ENCODE results near the gene CLEC18C. TPM values are rescaled to one million over a fixed set of nuclear protein-coding genes. Genes with fewer than 3 reads are reported as not detected.
"Not testable (repeated sequence)": the region's sequence is repeated elsewhere in the genome, so short reads cannot be mapped to it uniquely, and the experiment has no call there.

CLEC18C gene
- total RNA-seq = 0.31 TPM

DNA sequence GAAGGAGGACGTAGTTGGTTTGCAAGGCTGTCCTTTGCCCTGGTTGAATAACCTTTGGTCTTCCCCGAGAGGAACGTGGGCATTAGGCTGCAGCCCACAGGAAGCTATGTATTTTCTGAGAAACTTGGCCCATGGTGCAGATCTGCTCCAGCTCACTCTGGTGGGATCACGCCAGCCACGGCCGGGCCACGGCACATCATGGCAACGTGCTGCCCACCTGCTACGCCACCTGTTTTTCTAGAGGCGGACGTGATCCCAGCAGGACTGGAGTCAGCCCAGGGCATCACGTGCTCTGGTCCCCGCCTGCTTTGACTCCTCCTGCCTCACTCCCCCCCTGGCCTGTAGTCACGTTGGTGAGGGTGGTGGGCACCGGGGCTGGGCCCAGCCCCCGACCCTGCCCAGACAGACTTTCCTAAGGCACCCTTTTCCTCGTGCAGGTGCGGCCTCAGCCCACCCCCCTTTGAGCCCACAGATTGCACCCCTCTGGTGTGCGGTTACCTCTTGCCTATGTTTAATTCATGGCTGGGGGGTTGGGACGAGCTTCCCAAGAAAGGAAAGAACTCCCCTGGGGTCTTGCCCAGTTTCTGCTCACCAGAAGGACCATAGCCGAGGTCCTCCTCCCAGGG lies at the start of gene CLEC18C:
Gene CLEC18C (plus strand): TSS at position 576 of the 626 bp plus-strand sequence. CDS start 492 bp downstream, outside the sequence.
- H3K27me3 ChIP-seq (ENCODE audit: insufficient read depth, low read length); H3K4me3 ChIP-seq (ENCODE audit: low read length); H3K9me3 ChIP-seq (ENCODE audit: low read depth, low read length); H3K4me1 ChIP-seq (ENCODE audit: insufficient read depth, low read length): not testable (repeated sequence)

DNA sequence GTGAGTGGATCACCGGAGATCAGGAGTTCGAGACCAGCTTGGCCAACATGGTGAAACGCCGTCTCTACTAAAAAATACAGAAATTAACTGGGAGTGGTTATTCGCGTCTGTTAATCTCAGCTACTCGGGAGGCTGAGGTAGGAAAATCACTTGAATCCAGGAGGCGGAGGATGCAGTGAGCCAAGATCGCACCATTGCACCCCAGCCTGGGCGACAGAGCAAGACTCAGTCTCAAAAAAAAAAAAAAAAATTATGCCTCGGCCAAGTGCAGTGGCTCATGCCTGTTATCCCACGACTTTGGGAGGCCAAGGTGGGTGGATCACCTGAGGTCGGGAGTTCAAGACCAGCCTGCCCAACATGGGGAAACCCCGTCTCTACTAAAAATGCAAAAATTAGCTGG lies 49.8 kb upstream of the CLEC18C start:
- not testable (repeated sequence) for H3K27me3 ChIP-seq (ENCODE audit: insufficient read depth, low read length); H3K9me3 ChIP-seq (ENCODE audit: low read depth, low read length); H3K4me1 ChIP-seq (ENCODE audit: insufficient read depth, low read length); H3K4me3 ChIP-seq (ENCODE audit: low read length)

DNA sequence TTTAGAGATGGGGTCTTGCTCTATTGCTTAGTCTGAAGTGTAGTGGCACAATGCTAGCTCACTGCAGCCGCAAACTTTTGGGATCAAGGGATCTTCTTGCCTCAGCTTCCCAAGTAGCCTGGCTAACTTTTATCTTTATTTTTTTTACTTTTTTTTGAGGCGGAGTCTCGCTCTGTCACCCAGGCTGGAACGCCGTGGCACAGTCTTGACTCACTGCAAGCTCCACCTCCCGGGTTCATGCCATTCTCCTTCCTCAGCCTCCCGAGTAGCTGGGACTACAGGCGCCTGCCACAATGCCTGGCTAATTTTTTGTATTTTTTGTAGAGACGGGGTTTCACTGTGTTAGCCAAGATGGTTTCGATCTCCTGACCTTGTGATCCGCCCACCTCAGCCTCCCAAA lies 47.4 kb upstream of the CLEC18C start:
- H3K4me1 ChIP-seq (ENCODE audit: insufficient read depth, low read length); H3K4me3 ChIP-seq (ENCODE audit: low read length); H3K27me3 ChIP-seq (ENCODE audit: insufficient read depth, low read length); H3K9me3 ChIP-seq (ENCODE audit: low read depth, low read length): not testable (repeated sequence)

DNA sequence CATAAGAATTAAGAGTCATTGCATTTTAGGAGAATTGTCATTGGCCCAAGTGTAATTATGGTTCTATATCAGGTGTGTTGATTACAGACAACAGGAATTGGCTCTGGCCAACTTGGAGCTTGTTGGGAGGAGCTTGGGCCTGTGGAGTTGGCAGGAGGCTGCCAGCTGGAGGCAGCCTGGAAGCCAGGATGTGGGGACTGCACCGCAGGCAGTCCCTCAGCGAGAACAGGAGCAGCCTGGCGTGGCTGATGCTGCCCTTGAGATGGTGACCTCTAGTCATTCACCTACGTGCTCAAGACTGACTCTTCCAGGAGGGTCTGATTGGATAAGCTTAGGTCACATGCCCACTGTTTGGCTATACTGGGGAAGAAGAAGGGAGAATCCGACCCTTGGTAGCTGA lies 45.9 kb upstream of the CLEC18C start:
- H3K4me3 ChIP-seq (ENCODE audit: low read length) = not testable (repeated sequence)

DNA sequence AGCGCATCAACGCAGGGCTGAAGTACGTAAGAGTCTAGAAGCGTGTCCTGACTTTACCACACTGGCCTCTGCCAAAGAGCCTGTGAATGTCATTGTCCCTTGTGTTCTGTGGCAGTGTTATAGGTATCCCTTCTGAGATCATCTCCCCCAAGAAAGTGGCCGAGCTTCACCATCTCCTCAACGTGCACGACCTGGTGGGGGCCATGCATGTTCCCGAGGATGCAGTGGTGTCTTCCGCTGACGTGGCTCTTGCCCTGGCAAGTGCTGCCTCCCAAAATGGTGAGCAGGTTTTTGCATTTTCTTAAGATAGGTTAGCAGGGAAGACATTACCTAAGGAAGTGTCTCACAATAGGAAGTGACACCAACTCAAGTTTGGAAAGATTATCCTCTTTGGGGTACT lies 44.7 kb upstream of the CLEC18C start:
- not testable (repeated sequence) for H3K4me1 ChIP-seq (ENCODE audit: insufficient read depth, low read length); H3K9me3 ChIP-seq (ENCODE audit: low read depth, low read length); H3K4me3 ChIP-seq (ENCODE audit: low read length); H3K27me3 ChIP-seq (ENCODE audit: insufficient read depth, low read length)

More for the DNA sequence above, 45.9 kb upstream of the CLEC18C start:
- not testable (repeated sequence) for H3K4me1 ChIP-seq (ENCODE audit: insufficient read depth, low read length); H3K9me3 ChIP-seq (ENCODE audit: low read depth, low read length); H3K27me3 ChIP-seq (ENCODE audit: insufficient read depth, low read length)

DNA sequence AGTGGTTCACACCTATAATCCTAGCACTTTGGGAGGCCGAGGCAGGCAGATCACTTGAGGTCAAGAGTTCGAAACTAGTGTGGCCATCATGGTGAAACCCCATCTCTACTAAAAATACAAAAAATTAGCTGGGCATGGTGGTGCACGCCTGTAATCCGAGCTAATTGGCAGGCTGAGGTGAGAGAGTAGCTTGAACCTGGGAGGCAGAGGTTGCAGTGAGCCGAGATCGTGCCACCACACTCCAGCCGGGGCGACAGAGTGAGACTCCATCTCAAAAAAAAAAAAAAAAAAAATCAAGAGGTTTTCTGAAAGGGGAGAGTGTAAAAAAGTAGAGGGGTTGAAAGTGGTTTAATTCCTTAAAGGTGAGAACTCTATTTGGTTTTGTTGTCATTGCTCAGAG lies 37.8 kb upstream of the CLEC18C start:
- H3K27me3 ChIP-seq (ENCODE audit: insufficient read depth, low read length); H3K4me1 ChIP-seq (ENCODE audit: insufficient read depth, low read length); H3K9me3 ChIP-seq (ENCODE audit: low read depth, low read length); H3K4me3 ChIP-seq (ENCODE audit: low read length): not testable (repeated sequence)

DNA sequence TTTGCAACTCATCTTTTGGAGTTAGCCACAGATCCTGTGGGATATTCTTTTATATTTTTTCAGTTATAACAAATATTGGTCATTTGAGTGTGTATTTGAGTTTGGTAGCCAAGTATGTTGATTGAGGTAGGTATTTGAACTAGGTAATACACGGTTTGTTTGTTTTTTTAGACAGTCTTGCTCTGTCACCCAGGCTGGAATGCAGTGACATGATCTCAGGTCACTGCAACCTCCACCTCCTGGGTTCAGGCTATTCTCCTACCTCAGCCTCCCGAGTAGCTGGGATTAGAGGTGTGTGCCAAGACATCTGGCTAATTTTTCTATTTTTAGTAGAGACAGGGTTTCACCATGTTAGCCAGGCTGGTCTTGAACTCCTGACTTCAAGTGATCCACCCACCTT lies 37.0 kb upstream of the CLEC18C start:
- not testable (repeated sequence) for H3K4me1 ChIP-seq (ENCODE audit: insufficient read depth, low read length); H3K9me3 ChIP-seq (ENCODE audit: low read depth, low read length); H3K27me3 ChIP-seq (ENCODE audit: insufficient read depth, low read length); H3K4me3 ChIP-seq (ENCODE audit: low read length)

DNA sequence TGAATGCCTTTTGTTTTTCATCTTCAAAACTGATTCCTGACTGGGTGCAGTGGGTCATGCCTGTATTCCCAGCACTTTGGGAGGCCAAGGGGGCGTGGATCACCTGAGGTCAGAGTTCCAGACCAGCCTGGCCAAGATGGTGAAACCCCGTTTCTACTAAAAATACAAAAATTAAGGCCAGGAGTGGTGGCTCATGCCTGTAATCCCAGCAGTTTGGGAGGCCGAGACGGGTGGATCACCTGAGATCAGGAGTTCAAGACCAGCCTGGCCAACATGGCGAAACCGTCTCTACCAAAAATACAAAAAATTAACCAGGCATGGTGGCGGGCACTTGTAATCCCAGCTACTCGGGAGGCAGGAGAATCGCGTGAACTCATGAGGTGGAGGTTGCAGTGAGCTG lies 30.8 kb upstream of the CLEC18C start:
- not testable (repeated sequence) for H3K4me1 ChIP-seq (ENCODE audit: insufficient read depth, low read length); H3K4me3 ChIP-seq (ENCODE audit: low read length); H3K9me3 ChIP-seq (ENCODE audit: low read depth, low read length); H3K27me3 ChIP-seq (ENCODE audit: insufficient read depth, low read length)

DNA sequence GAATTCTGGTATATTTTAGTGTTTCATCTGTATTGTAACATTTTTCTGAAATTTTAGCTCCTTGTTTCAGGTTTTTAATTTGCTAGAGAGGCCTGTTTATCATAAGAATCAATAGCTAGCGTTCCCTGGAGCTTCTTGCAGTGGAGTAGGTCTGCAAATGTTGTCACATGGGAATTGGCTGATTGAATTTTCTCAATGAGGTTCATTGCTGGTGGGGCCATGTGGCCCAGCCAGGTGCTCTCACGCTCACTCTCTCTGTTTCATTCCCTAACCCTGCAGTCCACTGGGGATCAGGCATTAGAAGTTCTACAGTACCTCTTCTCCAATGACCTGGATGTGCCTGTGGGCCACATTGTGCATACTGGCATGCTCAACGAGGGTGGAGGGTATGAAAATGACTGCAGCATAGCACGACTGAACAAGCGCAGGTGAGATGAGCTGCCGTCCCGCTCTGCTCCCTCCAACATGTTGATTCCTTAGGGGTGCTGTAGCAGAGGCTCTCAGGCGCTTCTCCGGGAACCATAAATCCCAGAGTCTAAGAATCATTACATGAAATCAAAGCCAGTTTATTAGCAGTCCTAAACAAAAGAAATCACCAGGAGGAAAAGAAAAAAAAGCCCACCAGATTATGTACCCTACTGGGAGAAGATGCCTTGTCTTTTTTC lies 30.2 kb upstream of the CLEC18C start:
- not testable (repeated sequence) for H3K9me3 ChIP-seq (ENCODE audit: low read depth, low read length); H3K4me1 ChIP-seq (ENCODE audit: insufficient read depth, low read length); H3K4me3 ChIP-seq (ENCODE audit: low read length); H3K27me3 ChIP-seq (ENCODE audit: insufficient read depth, low read length)

DNA sequence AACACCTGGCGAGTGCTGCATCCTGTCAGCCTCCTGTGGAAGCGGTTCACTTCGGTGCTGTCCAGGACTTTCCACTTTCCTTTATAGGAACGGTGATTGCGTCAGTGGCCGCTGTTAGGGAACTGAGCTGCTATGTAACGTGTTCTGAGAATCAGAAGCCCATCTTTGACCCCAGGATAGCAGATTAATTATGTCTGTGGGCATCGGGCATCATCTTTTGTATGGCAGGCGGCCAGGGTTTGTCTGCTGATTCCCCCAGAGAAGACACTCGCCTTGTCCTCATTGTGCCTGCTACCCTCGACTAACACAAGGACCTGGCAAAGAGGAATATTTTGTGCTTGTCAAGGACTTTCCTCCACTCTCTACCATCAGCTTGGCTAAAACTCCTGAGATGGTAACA lies 25.7 kb upstream of the CLEC18C start:
- not testable (repeated sequence) for H3K4me3 ChIP-seq (ENCODE audit: low read length); H3K9me3 ChIP-seq (ENCODE audit: low read depth, low read length); H3K4me1 ChIP-seq (ENCODE audit: insufficient read depth, low read length); H3K27me3 ChIP-seq (ENCODE audit: insufficient read depth, low read length)

DNA sequence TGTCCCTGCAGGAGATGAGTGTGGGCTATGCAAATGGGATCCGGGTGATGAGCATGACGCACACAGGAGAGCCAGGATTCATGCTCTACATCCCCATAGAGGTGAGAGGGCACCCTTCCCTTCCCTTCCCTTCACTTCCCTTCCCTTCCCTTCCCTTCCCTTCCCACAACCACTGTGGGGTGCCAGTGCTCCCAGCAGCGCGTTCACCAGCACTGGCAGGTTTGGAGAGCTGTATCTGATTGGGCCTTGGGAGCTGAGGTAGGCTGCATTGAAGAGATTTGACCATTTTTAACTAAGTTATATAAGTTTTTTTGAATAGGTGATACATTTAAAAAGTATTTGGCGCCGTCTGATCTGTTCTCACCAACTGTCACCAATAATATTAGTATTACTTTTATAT lies 25.1 kb upstream of the CLEC18C start:
- not testable (repeated sequence) for H3K9me3 ChIP-seq (ENCODE audit: low read depth, low read length); H3K4me3 ChIP-seq (ENCODE audit: low read length); H3K4me1 ChIP-seq (ENCODE audit: insufficient read depth, low read length); H3K27me3 ChIP-seq (ENCODE audit: insufficient read depth, low read length)

DNA sequence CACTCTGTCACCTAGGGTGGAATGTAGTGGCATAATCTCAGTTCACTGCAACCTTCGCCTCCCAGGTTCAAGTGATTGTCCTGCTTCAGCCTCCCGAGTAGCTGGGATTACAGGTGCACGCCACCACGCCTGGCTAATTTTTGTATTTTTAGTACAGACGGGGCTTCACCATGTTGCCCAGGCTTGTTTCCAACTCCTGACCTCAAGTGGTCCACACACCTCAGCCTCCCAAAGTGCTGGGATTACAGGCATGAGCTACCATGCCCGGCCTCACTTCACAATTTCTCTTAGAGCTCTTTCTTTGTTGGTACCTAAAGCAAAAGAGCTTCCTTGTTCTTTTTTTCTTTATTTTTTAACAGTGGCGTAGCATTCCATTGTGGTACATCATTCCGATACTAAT lies 24.3 kb upstream of the CLEC18C start:
- not testable (repeated sequence) for H3K4me3 ChIP-seq (ENCODE audit: low read length); H3K9me3 ChIP-seq (ENCODE audit: low read depth, low read length); H3K27me3 ChIP-seq (ENCODE audit: insufficient read depth, low read length); H3K4me1 ChIP-seq (ENCODE audit: insufficient read depth, low read length)

DNA sequence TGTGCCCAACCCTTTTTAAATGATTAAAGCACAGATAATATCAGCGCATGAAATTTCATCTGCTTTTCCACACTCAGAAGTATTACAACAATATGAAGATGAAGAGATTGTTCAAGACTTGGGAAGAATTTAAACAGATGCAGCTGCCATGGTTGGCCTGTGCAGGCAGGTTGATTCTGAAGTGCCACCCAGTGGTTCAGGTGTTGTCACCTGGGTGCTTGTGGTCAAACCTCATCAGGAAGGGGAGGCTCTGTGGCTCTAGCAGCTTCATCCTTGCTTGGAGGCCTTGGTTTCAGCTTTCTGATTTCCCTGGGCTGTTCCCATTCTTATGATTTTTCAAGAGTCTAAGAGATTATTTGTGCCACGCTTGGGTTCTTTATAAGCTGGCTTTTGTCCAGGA lies 22.2 kb upstream of the CLEC18C start:
- Histone ChIP-seq H3K9me3 (ENCODE audit: low read depth, low read length) (no peaks in the 10 kb centered on the region), H3K4me1 (ENCODE audit: insufficient read depth, low read length) (no peaks in the 10 kb centered on the region), H3K27me3 (ENCODE audit: insufficient read depth, low read length) (no peaks in the 10 kb centered on the region), H3K4me3 (ENCODE audit: low read length) (no peak overlapping the region)

DNA sequence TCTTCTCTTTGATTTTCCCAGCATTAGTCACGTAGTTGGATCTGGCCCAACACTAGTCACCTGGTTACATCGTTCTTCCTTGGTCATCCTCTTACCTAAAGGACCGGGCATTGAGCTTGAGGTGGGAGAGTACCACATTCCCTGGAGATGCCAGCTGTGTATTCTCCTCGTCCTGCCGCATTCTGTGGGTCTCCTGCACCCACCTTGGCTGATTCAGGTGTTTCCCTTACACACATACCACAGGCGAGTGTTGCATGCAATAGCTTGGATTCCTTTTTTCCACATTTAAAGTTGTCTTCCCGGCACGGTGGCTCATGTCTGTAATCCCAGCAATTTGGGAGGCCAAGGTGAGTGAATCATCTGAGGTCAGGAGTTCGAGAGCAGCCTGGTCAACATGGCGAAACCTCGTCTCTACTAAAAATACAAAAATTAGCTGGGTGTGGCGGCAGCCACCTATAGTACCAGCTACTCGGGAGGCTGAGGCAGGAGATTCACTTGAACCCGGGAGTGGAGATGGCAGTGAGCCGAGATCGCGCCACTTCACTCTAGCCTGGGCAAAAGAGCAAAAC lies 21.6 kb upstream of the CLEC18C start:
- Histone ChIP-seq H3K4me3 (ENCODE audit: low read length) (no peak overlapping the region), H3K27me3 (ENCODE audit: insufficient read depth, low read length) (no peaks in the 10 kb centered on the region), H3K4me1 (ENCODE audit: insufficient read depth, low read length) (no peaks in the 10 kb centered on the region), H3K9me3 (ENCODE audit: low read depth, low read length) (no peaks in the 10 kb centered on the region)

DNA sequence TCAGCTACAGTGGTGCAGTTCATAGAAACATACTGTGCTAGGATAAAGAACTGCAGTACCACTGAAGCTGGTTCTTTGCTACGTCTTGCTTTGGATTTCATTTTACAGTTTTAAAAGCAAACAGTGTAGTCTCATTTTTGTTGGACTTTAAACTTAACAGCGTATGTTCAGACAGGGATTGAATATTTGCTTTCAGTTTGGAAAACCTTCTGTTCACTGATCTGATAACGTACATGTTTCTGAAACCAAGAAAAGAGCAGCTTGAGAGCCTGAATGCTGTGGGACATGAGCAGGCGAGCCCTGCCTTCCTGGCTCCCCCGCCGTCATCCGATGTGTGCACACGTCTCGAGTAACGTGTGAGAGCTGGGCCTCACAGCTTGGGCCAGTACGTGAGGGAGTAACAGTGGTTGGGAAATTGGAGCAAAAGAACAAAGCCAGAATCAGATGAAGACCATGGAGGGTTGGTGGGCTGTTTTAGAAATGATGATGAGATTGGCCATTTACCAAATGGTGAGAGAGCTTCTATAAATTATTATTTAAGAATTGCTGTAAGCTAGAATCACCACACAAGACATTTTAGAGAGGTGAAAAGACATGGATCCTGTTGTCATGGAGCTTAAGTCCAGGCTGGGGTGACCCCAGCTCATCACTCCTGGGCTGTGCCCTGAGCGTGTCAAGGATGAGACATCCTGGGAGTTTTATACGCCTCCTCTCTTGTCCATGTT lies 20.8 kb upstream of the CLEC18C start:
- Histone ChIP-seq H3K4me3 (ENCODE audit: low read length) (no peak overlapping the region), H3K27me3 (ENCODE audit: insufficient read depth, low read length) (no peaks in the 10 kb centered on the region), H3K9me3 (ENCODE audit: low read depth, low read length) (no peaks in the 10 kb centered on the region), H3K4me1 (ENCODE audit: insufficient read depth, low read length) (no peaks in the 10 kb centered on the region)

DNA sequence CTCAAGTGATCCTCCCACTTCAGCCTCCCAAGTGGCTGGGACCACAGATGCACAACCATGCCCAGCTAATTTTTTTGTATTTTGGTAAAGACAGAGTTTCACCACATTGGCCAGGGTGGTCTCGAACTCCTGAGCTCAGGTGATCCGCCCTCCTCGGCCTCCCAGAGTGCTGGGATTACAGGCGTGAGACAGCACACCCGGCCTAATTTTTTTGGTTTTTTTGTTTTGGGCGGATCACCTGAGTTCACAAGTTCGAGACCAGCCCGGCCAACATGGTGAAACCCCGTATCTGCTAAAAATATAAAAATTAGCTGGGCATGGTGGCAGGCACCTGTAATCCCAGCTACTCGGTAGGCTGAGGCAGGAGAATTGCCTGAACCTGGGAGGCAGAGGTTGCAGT lies 18.9 kb upstream of the CLEC18C start:
- H3K4me1 ChIP-seq (ENCODE audit: insufficient read depth, low read length); H3K4me3 ChIP-seq (ENCODE audit: low read length); H3K9me3 ChIP-seq (ENCODE audit: low read depth, low read length); H3K27me3 ChIP-seq (ENCODE audit: insufficient read depth, low read length): not testable (repeated sequence)
